GM18519 (cell line): Measurements from ENCODE around the gene MTNR1A.

Experiments
- ATAC-seq: cut with Tn5 transposase; IDR thresholded peaks from one replicate; pipeline ENCODE4 v1.9.1; 2021; ENCODE audit warnings: mild to moderate bottlenecking, moderate library complexity; ENCODE audit not compliant: unreplicated experiment, low FRiP score

The MTNR1A gene

DNA sequence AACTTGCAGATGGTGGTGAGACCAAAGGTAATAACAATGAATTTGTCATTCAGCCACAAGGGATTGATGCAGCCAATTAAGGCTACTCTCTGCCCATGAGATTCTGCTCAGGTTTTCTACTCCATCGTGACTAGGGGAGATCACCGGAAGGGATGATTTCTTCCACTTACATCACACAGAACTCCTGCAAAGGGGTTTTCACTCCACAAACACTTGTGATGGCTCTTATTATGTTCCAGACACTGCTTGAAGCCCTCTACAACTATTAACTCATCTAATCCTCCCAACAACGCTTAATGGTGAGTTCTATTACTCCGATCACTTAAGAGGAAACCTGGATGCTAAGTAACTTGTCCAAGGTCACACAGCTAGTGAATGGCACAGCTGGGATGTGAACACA lies 55.9 kb downstream of the MTNR1A start:
- ATAC-seq = no peak

GRCh38 chr4:186497043-186497442 lies 58.3 kb downstream of the MTNR1A start:
- ATAC-seq = no peak

- ATAC-seq = no peak
These were observed 60.9 kb downstream of the MTNR1A start for GRCh38 chr4:186494496-186494895.

- no peak for ATAC-seq
These were observed 67.6 kb downstream of the MTNR1A start for GRCh38 chr4:186487726-186488125.

- no peak for ATAC-seq
These were observed 69.2 kb downstream of the MTNR1A start for GRCh38 chr4:186486172-186486571.

- no peak for ATAC-seq
These were observed 69.8 kb downstream of the MTNR1A start for GRCh38 chr4:186485561-186486062.

- no peak for ATAC-seq
These were observed 70.2 kb downstream of the MTNR1A start for GRCh38 chr4:186485150-186485549.

GRCh38 chr4:186483656-186484055 lies 71.7 kb downstream of the MTNR1A start:
- ATAC-seq = no peak
